IPS-NIHi7 (cell line): ENCODE measurements around the gene CDR2.
A peak's percentile ranks its signal among the peaks of the same experiment; 100 is the strongest.
"Not testable (repeated sequence)": the region's sequence is repeated elsewhere in the genome, so short reads cannot be mapped to it uniquely, and the experiment has no call there.

ENCODE experiments used
- DNase-seq: peaks from one replicate; pipeline ENCODE4 v3.0.0; 2012; ENCODE audit warnings: mixed read lengths; ENCODE audit errors: extremely low spot score

CDR2 gene

DNA sequence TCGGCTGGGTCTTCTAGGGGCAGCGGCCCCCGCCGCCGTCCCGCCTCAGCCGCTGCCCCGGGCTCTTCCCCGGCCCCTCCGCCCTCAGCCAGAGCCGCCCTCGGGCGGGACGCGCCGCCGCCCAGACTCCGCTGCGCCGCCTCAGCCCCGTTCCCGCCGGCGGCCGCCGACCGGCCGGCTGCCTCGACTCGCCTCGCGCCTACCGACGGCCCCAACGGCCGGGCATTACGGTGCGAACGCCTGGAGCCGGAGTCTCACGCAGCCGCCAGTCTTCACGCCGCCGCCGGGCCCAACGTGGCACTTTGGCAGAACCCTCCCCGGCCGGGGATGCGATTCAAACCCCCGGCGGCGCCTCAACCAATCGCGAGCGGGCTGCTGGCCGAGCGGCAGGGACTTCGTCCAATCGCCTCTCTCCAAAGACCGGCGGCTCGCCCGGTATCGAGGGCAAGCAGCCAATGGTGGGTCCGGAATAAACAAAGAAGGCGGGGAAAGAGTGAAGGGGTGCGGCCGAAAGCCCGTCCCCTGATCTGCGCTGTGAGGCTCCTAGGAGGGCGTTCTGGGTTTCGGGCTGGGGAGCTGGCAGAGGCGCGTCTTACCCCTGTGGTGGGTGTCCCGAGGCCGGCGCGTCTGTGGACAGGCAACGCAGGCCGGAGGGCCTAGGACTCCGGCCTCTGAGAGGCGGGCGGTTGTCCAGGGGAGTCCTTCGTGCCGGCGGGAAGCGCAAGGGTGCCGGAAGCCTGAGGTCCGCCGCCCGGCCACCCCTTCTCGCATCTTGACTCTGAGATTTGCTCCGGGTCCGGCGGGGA lies at the start of gene CDR2:
TSS of gene CDR2 (minus strand) at position 309 of the 806 bp plus-strand sequence. CDS start 310 bp downstream, outside the sequence.
- DNase-seq: peak; percentile 99

GRCh38 chr16:22423716-22424115 lies 49.3 kb upstream of the CDR2 start:
- DNase-seq: no peak

DNA sequence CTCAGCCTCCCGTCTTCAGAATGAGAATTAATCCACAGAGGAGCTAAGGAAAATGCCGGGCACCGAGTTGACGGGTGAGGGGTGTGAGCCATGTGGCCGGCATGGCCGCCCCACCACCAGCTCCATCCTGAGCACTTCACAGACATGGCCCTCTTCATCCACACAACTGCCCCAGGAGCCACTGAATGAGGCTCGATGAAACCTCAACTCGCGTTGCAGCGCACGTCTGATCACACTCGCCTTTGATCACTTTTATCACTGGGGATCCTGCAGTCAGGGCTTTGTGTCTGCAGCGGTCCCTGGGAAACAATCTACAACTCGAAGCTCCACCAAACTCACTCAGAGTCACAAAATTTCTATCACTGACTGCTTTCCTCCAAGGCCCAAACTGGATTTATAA lies 46.7 kb upstream of the CDR2 start:
- no peak for DNase-seq

GRCh38 chr16:22420606-22421135 lies 46.3 kb upstream of the CDR2 start:
- DNase-seq: no peak

DNA sequence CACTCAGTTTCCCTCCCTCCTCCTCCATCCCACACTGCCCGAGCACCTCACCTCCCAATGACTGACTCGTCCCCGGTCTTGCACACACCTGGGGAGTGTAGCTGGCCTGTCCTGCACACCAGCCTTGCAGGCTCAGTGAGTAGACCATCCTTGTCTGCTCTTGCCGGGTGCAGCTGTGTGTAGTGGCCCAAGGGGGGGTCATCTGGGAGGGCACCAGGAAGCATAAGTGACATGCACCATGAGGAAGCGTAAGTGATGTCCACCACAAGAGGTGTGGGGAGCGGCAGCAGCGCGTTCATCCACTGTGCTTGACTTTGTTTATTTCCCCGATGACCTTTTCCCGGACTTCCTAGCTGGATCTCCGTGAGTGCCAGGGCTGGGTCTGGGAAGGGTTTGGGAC lies 45.5 kb upstream of the CDR2 start:
- DNase-seq: no peak

DNA sequence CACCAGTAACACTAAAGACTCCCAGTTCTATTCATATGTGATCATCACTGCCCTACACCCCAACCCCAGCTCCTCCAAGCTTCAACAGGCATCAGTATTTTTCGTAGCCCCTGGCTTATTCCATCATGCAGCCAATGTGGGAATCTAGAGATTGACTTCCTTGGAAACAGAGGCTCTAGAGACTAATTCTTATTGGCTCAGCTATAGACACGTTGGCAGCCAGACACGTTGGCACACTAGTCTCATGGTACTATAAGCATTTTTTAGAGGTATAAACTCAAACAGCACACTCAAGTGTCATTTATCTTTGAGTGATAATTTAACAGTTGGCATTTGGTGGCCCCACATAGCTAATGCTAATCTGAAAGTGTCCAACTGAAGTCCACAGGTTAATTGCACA lies 44.4 kb upstream of the CDR2 start:
- no peak for DNase-seq

DNA sequence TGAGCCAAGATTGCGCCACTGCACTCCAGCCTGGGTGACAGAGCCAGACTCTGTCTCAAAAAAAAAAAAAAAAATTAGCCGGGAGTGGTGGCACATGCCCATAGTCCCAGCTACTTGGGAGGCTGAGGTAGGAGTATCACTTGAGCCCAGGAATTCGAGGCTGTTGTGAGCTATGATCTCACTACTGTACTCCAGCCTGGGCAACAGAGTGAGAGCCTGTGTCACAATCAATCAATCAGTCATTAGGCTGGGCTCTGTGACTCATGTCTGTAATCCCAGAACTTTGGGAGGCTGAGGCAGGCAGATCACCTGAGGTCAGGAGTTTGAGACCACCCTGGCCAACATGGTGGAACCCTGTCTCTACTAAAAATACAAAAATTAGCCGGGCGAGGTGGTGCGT lies 43.4 kb upstream of the CDR2 start:
- DNase-seq: not testable (repeated sequence)

DNA sequence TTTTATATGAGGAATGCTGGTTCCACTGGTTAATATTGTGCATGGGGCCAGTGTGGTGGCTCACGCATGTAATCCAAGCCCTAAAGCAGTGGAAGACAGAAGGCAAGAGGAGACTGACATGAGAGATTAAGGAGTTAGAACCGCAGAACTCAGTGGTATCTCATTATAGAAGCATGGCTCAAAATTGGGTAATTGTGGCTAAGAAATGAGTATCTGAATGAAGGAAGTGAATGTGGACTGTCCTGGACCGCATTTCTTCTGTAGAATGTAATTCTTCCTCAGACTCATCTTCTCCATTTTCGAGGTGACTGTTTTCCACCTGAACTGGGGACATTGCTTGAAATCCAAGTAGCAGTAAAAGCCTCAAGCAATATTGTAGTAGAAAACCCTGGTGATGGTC lies 42.6 kb upstream of the CDR2 start:
- DNase-seq: no peak

- no peak for DNase-seq
Measured at GRCh38 chr16:22413819-22414218, 39.4 kb upstream of the CDR2 start.

GRCh38 chr16:22407486-22407885 lies 33.1 kb upstream of the CDR2 start:
- DNase-seq: no peak

- no peak for DNase-seq
Measured at GRCh38 chr16:22402191-22402590, 27.8 kb upstream of the CDR2 start.

GRCh38 chr16:22400900-22401299 lies 26.5 kb upstream of the CDR2 start:
- no peak for DNase-seq

GRCh38 chr16:22397931-22398330 lies 23.5 kb upstream of the CDR2 start:
- DNase-seq: no peak

DNA sequence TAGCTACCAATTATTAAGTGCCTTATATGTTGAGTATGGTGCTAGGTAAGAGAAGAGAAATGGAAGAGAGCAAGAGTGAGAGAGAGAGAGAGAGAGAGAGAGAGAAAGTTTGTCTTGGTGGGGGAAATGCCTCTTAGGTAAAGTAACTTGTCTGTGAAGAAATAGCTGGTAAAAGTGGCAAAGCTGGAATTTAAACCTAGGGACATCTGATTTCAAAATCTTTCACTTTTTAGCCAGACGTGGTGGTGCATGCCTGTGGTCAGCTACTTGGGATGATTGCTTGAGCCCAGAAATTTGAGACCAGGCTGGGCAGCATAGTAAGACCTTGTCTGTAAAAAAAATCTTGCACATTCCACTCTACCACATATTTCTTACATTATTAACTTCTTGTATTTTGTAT lies 23.0 kb upstream of the CDR2 start:
- no peak for DNase-seq

DNA sequence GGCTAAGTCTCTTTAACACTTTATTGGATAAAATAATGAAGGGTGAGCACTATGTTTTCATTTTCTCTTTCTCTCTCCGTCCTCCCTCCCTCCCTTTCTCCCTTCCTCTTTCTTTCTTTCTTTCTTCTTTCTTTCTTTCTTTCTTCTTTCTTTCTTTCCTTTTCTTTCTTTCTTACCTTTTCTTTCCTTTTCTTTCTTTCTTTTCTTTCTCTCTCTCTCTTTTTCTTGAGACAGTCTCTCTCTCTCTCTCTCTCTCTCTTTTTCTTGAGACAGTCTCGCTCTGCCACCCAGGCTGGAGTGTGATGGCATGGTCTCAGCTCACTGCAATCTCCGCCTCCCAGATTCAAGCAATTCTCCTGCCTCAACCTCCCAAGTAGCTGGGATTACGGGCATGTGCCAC lies 21.5 kb upstream of the CDR2 start:
- no peak for DNase-seq

DNA sequence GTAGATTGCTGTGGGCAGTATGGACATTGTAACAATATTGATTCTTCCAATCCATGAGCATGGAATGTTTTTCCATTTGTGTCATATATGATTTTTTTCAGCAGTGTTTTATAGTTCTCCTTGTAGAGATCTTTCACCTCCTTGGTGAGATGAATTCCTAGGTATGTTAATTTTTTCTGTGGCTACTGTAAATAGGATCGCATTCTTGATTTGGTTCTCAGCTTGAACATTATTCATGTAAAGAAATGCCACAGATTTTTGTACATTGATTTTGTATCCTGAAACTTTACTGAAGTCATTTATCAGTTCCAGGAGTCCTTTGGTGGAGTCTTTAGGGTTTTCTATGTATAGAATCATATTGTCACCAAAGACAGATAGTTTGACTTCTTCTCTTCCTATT lies 19.7 kb upstream of the CDR2 start:
- DNase-seq: no peak

DNA sequence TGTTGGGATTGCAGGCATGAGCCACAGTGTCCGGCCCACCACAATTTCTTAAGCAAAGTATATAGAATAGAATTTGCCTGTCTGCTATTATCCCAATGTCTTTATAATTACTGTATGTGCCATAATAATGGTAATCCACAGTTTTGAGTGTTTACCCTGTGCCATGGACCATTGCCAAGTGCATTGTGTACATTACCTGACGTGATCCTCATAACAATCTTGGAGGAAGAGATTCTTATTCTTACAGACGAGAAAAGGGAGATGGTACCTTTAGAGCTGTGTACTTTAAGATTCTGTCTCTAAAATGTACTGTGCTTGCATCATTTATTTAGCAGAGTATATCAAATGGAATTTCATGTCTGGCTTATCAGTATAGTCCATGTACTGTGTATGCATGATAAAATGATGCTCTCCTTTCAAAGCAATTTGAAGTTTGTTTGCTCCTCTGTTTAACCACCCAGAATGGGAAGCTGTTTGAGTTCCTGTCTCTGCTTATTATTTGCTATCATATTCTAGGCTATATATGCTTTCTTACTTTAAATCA lies 13.8 kb upstream of the CDR2 start:
- DNase-seq: no peak

GRCh38 chr16:22386976-22387375 lies 12.6 kb upstream of the CDR2 start:
- no peak for DNase-seq

GRCh38 chr16:22385196-22385595 lies 10.8 kb upstream of the CDR2 start:
- DNase-seq: no peak

DNA sequence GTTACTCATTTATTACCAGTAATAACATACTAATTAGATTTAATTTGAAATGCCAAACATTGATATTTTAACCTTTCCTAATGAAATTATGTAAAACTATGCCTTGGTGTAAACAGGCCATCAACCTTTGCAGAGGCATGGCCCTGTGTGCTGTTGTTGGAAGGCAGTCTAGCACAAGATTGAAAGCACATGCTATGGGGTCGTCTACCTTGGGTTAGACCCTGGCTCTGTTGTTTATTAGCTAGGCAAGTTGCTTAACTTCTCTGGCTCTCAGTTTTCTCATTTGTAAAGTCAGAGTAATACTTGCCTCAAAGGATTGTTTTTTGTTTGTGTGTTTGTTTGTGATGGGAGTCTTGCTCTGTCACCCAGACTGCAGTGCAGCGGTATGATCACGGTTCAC lies 9.4 kb upstream of the CDR2 start:
- DNase-seq: no peak

DNA sequence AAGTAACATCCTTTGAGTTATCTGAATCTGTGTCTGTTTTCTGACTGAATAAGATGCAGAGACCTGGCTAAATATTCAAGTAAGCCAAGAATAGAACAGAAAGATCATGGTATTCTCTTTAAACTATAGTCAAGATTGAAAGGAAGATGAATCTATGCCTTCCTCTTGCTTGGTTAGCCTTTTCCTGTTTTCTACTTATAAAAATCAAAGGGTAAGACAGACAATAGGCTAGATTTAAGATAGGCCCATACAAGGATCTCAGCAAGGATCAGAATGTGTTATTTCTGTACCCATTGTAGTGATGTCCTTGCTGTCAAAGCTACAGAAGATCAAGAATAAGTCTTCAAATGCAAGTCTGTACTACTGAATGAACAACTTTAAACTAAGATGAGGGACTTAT lies 7.0 kb upstream of the CDR2 start:
- no peak for DNase-seq

GRCh38 chr16:22380529-22380928 lies 6.1 kb upstream of the CDR2 start:
- no peak for DNase-seq

- no peak for DNase-seq
Measured at GRCh38 chr16:22379656-22380055, 5.2 kb upstream of the CDR2 start.
